HG02763 (cell line): ENCODE measurements around the gene HAT1.
"Not testable (repeated sequence)": the region's sequence is repeated elsewhere in the genome, so short reads cannot be mapped to it uniquely, and the experiment has no call there.

Source experiments
- ATAC-seq: cut with Tn5 transposase; IDR thresholded peaks from one replicate; pipeline ENCODE4 v1.9.1; 2021; ENCODE audit warnings: mild to moderate bottlenecking, moderate library complexity; ENCODE audit not compliant: unreplicated experiment

HAT1 gene, protein sequence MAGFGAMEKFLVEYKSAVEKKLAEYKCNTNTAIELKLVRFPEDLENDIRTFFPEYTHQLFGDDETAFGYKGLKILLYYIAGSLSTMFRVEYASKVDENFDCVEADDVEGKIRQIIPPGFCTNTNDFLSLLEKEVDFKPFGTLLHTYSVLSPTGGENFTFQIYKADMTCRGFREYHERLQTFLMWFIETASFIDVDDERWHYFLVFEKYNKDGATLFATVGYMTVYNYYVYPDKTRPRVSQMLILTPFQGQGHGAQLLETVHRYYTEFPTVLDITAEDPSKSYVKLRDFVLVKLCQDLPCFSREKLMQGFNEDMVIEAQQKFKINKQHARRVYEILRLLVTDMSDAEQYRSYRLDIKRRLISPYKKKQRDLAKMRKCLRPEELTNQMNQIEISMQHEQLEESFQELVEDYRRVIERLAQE

DNA sequence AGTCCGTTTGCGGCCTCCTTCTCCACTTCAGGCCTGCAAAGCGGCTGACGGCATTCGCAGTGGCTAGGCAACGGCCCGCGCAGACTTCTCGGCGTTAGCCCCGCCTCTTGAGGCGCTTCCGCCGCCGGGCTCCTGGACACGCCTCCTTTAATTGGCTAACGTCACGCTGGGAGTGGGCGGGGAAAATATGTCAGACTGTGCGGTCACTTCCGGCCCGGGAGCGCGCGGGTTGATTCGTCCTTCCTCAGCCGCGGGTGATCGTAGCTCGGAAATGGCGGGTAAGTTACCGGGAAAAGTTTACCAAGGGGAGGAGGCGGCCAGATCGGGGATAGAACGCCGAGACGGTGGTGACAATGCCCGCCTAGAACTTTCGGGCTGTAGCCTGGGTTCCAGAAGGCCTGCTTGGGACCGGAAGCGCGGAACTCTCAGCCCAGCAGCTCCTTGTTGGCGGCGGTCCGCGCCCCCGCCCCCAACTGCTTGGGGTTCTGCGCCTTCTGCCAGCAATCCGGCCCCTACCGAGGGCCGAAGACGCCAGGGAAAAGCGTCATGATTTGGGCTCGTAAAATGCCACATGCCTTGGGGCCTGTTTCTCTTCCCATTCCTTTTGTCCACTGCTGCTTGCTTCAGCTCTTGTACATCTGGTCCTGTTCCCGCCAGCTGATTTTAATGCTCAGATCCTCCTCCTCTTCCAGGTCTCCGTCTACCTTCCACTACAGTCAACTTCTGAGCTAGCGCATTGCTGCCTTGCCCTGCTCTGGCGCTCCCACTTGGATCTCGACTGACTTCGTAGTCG, at the start of gene HAT1:
Gene HAT1, plus strand, starts transcription at position 232 of the 793 bp plus-strand sequence. Its CDS starts 40 bp downstream, at position 272.
- peak; percentile 98 for ATAC-seq

DNA sequence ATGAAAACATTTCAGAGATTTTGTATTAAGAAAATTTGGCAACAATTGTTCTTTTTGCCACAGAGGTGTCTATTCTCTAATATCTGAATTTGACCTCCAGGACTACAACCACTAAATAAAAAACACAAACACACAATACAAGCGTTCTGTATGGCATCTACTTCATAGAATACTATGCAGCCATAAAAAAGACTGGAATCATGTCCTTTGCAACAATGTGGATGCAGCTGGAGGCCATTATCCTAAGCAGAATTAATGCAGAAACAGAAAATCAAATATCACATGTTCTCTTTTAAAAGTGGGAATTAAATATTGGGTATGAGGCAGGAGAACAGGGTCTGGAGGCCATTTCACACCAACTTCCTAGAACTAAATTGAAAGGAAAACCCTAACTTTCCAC, 47.7 kb upstream of the HAT1 start:
- no peak for ATAC-seq

DNA sequence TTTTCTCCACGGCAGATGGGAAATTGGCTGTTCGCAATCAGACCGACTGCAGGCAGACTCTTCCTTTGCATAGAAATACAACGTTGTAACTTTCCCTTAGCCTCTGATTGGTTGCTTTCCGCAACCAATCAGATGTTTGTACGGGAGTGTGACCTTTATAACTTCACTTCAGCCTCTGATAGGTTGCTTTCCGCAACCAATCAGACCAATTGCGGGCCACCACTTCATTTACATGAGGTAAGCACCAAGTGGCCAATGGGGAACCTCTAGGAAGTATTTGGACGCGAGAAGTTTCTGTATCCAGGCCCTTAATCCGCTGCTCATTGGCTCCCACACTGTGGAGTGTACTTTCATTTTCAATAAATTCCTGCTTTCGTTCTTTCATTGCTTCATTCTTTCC, 47.3 kb upstream of the HAT1 start:
- ATAC-seq: no peak

DNA sequence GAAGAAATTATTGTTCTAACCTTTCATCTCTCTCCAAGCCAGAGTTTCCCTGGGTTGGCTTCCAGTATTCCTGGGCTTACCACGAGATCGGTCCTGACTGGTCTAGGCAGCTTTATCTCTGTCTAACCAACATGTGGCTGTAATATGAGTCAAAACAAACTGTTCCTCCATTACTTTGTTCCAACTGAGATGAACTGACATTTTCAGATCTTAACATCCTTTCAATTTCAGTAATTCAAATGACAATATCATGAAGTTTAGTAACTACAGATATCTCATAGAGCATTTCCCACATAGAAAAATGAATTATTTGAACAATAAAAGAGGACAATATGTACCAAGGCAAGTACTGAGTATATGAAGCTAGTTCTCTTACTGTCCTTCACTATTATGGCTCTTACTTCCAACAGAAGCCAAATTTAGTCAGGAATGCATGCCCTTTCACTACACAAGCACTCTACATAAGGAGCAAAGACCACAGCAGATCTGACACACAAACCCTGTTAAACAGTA, 43.7 kb upstream of the HAT1 start:
- ATAC-seq: no peak

DNA sequence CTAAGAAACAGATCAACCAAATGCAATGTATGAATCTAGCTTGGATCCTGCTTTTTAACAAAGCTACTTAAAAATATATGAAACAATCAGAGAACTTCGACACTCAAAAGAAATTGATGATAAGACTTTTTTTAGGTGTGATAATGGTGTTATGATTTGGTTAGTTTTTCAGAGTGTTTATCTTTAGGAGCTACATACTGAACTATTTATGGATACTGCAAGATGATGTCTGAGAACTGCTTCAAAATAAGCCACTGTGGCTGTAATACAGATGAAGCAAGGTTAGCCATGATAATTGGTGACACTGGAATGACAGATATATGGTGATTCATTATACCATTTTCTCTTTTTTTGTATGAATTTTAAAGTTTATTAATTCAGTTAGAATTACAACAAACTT, 42.4 kb upstream of the HAT1 start:
- ATAC-seq: no peak

DNA sequence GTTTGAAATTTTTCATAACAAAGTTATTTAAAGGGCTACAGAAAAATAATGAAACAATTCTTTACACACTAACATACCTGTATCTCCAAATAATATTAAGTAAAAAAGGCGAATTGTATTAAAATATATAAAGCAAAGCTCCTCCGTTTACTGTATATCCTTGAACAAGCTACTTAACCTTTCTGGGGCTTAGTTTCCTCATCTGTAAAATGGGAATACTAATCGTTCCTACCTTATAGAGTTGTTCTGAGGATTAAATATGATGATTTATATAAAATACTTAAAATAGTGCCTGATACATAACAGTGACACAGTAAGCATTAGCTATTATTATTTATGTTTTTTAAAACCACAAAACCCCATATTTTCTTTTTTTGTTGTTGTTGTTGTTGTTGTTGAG, 41.5 kb upstream of the HAT1 start:
- no peak for ATAC-seq

DNA sequence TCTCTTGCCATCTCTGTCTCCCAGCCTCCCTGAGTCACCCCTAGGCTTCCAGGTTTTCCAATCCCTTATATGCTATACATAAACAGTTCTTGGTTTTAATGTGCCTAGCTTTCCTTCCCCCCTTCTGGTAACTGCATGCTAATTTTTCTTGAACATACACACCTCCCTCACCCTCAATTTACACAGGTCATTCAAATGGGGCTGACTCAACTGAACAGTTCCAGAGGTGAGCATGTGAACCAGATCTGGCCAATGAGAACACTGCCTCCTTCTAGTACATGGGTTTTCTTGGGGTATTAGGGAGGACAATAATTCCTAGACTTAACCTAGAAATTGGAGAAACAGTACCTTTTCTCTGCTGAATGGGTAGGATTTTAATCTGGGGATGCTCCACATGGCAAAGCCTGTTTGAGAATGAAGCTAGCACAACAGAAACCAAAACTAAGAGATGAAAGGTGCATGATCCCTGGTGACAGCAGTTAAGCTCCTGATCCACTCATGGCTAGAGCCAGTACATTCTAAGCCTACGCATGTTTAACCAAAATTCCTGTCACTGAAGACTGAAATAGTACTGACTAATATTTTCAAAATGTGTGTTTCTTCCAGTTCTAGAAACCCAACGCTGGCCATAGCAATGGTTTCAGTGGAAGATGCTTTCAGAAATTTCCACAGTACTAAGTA, 40.0 kb upstream of the HAT1 start:
- ATAC-seq: no peak

DNA sequence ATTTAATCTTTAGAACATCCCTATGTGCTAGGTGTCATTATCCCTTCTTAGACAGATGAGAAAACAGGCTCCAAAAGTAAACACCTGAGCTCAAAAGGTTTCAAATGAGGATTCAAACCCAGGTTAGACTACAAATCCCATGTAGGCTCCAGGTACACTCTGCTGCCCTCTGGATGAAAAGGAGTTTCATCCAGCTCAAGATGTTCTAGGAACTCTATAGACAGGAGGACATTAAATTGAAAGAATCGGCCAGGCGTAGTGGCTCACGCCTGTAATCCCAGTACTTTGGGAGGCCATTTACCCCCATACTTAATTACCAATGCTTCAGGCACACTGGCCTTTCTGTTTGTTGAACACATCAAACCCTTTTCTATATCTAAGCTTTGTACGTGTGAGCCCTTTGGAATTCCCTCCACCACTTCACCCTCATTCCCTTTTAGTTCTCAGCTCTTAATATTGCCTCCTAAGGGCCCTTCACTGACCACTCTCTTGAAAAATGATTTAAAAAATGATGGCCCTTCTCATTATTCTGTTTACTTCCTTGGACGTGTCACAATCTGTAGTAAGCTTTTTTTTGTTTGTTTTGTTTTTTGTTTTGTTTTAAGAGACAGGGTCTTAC, 38.9 kb upstream of the HAT1 start:
- no peak for ATAC-seq

DNA sequence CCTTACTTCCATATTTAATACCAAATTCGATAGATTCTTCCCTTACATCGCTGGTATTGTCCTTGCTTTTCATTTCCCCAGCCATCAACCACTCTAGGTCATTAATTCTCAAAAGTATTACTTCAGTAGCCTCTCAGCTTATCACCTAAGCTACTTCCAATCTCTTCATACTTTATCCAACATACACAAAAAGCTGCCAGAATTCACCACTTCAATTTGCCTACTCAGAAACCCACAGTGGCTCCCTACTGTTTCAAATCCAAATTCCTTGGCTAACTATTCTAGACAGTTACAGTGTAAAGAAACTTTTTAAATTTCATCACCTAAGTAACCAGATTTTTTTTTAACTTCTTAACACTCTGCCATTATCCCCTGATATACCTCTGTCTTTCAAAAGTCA, 32.9 kb upstream of the HAT1 start:
- ATAC-seq: no peak

DNA sequence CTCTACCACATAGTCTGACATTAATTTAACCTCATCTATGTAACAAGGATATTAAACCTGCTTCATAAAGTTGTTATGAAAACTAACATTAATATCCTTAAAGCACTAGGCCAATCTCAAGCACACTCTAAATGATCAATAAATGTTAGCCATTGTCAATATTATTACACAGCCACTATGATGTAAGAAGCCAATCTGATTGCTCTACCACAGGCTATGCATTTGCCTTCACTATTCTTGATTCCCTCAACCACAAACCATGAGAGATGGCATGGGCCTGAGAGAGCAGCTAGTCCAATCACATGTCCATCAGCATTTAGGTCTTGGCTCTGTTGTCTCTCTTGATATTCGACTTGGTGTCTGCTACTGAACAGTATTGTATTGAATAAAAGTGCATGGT, 32.5 kb upstream of the HAT1 start:
- ATAC-seq: no peak

DNA sequence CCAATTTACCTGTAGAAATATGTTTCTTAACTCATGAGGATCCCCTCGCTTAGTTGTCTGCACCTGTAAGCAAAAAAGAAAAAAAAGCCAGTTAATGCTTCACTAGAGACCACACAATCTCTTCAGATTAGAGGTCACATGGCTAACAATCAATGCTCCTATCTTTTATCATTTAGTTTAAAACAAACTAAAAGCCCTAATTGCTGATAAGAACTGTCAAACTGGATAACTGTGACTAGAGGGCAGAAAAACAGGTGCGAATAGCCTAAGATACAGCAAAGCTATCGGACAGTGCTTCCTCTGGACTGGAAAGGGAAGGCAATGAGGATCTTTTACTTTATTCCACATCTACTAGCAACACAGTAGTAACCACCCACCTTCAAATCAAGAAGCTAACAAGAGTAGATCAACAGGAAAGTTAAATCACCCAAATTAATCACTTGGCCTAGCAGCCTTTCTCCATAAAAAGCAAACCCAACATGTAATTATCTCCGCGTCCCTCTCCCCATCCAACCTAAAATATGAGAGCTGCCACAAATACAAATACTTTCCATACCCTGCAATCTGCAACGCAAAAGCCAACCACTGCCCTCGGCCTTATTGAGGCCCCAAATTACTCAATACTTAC, 29.0 kb upstream of the HAT1 start:
- no peak for ATAC-seq

DNA sequence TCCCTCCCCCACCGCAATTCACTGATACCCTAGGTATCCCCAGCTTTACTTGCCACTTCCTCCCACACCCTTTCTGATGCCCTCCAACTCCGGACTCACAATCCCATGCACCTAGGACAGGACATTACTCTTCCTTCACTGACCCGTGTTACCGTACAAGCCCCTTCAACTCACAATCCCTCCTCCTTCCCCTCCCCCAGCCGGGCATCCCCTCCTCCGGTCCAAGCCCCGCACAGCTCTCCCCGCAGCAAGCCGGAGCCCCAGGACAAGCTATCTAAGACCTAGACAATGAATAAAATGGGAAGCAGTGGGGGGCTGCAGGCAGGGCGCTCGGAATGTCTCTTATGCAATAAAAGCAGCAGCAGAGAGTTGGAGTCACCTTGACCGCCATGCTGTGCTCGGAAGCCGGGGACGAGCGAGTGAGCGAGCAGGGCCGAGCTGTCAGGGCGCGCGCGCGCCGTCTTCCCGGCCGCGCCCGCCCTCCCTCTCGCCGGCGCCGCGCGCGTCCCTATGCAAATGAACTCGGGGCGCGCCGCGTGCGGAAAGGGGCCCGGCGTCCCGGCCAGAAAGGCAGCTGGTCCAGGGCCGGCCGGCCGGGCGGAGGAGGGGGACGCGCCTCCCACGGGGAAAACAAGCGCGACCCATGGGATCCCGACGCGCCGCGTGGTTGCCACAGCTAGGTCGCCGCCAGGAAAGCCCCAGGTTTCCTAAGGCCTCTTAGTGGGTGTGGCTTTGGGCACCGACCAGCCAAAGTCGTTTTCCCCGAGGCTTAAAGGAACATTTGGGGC, 28.2 kb upstream of the HAT1 start, which contains the start of gene SLC25A12:
Gene SLC25A12, minus strand, starts transcription at position 421 of the 788 bp plus-strand sequence. Its CDS starts 30 bp downstream, at position 391.
- ATAC-seq: peak; percentile 90

DNA sequence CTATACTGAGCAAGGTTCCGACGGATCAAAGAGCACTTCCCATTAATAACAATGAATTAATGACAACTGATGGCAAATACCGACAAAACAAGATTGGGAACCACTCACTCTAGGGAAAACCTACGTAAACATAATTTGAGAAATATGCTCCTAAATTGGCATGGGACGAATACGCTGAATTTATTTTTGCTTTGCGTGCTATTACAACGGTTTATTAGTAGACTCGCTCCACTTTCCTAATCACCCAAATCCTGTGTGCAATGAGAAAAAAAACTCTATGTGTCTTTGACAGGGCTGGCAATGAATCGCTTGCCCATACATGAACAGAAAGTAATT, 27.7 kb upstream of the HAT1 start:
- no peak for ATAC-seq

DNA sequence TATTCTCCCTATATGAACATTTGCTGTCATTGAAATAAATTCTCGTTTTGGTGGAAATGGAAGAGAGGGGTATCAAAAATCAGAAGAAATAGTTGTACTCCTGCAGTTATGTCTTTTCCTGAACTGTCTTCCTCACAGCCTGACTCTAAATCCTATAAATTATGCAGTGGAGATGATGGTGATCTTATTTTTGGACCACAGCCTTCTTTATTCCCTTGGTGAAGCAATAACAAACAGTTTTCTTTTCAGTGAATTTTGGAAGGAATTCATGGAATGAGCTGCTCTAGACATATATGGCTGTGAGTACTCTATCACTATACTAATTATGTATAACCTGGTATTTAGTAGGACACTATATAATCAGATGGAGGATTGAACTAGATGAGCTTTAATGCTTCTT, 26.5 kb upstream of the HAT1 start:
- no peak for ATAC-seq

DNA sequence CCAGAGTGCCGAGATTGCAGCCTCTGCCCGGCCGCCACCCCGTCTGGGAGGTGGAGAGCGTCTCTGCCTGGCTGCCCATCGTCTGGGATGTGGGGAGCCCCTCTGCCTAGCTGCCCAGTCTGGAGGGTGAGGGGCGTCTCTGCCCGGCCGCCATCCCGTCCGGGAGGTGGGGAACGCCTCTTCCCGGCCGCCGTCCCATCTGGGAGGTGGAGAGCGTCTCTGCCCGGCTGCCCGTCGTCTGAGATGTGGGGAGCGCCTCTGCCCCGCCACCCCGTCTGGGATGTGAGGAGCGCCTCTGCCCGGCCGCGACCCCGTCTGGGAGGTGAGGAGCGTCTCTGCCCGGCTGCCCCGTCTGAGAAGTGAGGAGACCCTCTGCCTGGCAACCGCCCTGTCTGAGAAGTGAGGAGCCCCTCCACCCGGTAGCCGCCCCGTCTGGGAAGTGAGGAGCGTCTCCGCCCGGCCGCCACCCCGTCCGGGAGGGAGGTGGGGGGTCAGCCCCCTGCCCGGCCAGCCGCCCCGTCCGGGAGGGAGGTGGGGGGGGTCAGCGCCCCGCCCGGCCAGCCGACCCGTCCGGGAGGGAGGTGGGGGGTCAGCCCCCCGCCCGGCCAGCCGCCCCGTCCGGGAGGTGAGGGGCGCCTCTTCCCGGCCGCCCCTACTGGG, 22.5 kb upstream of the HAT1 start:
- not testable (repeated sequence) for ATAC-seq

DNA sequence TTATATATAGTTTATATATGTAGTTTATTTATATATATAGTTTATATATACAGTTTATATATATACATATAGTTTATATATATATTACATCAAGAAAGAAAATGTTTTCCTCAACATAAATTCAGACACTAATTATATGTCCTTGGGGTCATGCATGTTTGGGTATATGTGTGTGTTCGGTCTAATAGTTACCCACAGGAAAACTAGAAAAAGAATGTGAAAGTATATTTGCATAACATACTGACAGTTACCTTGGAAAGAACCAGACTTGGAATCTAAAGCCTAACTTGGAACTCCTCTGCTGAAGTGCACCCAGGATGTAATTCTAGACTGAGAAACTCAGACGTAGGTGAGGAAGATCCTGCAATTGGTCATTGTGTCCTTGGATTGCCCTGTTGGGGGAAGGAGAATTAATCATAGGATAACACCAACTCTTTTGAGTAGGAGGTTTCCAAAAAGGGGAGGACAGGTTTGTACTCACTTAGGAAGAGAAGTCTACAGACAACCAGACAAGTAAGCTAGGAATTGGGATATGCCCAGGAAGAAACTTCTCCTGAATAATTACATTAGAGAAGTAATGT, 19.3 kb upstream of the HAT1 start:
- ATAC-seq: no peak

DNA sequence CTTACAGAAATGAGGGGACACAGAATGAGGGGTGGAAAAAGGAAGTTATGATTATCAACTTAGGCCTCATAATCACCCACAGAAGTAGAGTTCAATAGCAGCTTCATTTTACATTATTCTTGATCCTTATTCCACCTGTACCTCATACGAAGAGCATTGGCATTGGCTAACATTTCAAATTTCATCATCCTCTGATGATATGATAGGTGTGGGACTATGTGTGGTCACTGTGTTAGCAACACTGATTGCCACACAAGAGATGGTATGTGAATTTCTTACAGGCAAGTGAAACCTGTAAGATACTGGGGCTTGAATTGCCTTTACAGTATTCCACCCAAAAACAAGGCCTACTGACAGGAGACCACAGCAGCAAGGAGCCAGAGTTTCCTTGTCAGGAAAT, 14.0 kb upstream of the HAT1 start:
- ATAC-seq: no peak

DNA sequence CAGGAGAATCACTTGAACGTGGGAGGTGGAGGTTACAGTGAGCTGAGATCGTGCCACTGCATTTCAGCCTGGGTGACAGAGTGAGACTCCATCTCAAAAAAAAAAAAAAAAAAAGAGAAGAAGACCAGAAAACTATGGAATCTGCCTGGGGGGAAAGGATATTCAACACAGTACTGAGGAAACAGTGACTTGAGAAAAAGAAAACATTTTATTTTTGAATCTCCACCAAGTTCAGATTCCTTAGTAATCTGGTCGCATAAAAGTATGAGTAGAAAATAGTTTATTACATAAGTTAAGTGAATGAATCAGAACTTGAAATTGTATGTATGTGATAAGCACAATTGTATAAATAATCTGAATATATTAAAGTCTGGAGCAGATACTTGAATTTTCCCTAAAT, 13.0 kb upstream of the HAT1 start:
- no peak for ATAC-seq

DNA sequence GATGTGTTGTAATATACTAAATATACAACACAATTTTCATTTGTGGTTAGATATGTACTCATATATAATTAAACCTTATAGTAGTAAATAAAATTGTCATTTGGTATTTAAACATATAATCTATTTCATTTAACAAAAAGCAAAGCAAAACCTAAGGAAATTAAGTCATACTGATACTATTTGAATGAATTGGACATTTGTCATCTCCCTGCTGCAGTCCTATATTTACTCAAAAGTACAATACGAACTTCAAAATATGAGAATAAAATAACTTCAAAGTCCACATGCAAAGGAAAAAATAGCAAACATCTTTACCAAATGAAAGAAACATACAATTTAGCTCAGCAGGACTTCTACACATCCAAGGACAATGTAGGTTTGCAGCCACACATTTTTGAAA, 11.8 kb upstream of the HAT1 start:
- no peak for ATAC-seq
